Small intestine (tissue), 16 donors: ENCODE results near the gene PCGF1. TPM values are rescaled to one million over a fixed set of nuclear protein-coding genes. Genes with fewer than 3 reads are reported as not detected.

ENCODE experiments used
- DNase-seq, 2 donors: peaks; one replicate each; pipeline versions ENCODE4 v3.0.0 to v3.0.0-alpha.2; 2013
- FAIRE-seq: peaks from 2 replicates; lab custom pipeline; 2012; peaks lifted over from hg19 to GRCh38; lab: Jason Lieb, UNC
- H3K27ac ChIP-seq, 3 donors: one replicate each; pipeline ENCODE4 v1.5.1; 2013; ENCODE audit warnings: low read length in 2 of 3, mild to moderate bottlenecking in 2 of 3, control low read depth in 1 of 3, inconsistent platforms in 1 of 3, low read depth in 1 of 3, moderate library complexity in 1 of 3
- H3K27me3 ChIP-seq, 3 donors: one replicate each; pipeline ENCODE4 v1.6.1; 2013; ENCODE audit warnings: low read length in 3 of 3, inconsistent platforms in 1 of 3; ENCODE audit not compliant: control insufficient read depth in 3 of 3, insufficient read depth in 3 of 3
- H3K36me3 ChIP-seq, 3 donors: one replicate each; pipeline ENCODE4 v1.6.1; 2013; ENCODE audit warnings: low read length in 3 of 3, inconsistent platforms in 1 of 3, low read depth in 1 of 3, mild to moderate bottlenecking in 1 of 3, moderate library complexity in 1 of 3; ENCODE audit not compliant: control insufficient read depth in 3 of 3, insufficient read depth in 2 of 3
- H3K4me1 ChIP-seq, 3 donors: one replicate each; pipeline ENCODE4 v1.6.1; 2013; ENCODE audit warnings: low read length in 2 of 3, inconsistent platforms in 1 of 3, low read depth in 1 of 3, mild to moderate bottlenecking in 1 of 3, moderate library complexity in 1 of 3; ENCODE audit not compliant: control insufficient read depth in 3 of 3, insufficient read depth in 2 of 3
- H3K4me3 ChIP-seq, 3 donors: one replicate each; pipeline ENCODE4 v1.5.1; 2013; ENCODE audit warnings: low read length in 3 of 3, control low read depth in 1 of 3, inconsistent platforms in 1 of 3, low read depth in 1 of 3, mild to moderate bottlenecking in 1 of 3, moderate library complexity in 1 of 3
- H3K9me3 ChIP-seq, 2 donors: one replicate each; pipeline ENCODE4 v1.6.1; 2013; ENCODE audit warnings: low read depth in 1 of 2, low read length in 1 of 2; ENCODE audit not compliant: control insufficient read depth in 2 of 2, insufficient read depth in 1 of 2
- WGBS, 3 donors: extraction: QIAGEN DNeasy Blood & Tissue Kit; methylation state at CpG; one replicate each; pipeline ENCODE4 v1.1.7; 2013; 5-methylcytosine and 5-hydroxymethylcytosine counted together
- long read RNA-seq, 10 donors: transcript quantifications; one replicate each; lab custom pipeline, GENCODE V29; 2026
- polyA plus RNA-seq, 4 donors: library from polyadenylated mRNA; stranded (reverse) in 3 of 4; unstranded in 1 of 4; fragments of 200-250 nt in 3 of 4; fragments of 120-200 nt in 1 of 4; gene quantifications; one replicate each; pipeline versions ENCODE4 v1.2.1 to v1.2.3, GENCODE V29; 2013
- donor health status: healthy with polysubstance abuse.
- donor health status: control.
- donor health status: control.
- donor health status: Bipolar disorder and iron deficiency.
- donor health status: healthy.

Gene PCGF1
- 10 to 100 TPM; 13.2 to 23.5 (median 18.8) TPM for polyA plus RNA-seq
- long read RNA-seq, donor 1 = 0 reads
- long read RNA-seq, donor 2, partial matches to known transcripts = 0 of 1 reads
- long read RNA-seq, donor 2, other reads (novel, unspliced or antisense) = 0 of 1 reads
- long read RNA-seq, donor 3, partial matches to known transcripts = 5 of 6 reads
- long read RNA-seq, donor 3, other reads (novel, unspliced or antisense) = 0 of 6 reads
- long read RNA-seq, donor 4 = 0 reads
- long read RNA-seq, donor 5, partial matches to known transcripts = 0 of 1 reads
- long read RNA-seq, donor 5, other reads (novel, unspliced or antisense) = 0 of 1 reads
- long read RNA-seq, donor 6, partial matches to known transcripts = 0 of 7 reads
- long read RNA-seq, donor 6, other reads (novel, unspliced or antisense) = 0 of 7 reads
- long read RNA-seq, donor 7 = 0 reads
- long read RNA-seq, donor 8 = 0 reads
- long read RNA-seq, donor 9, partial matches to known transcripts = 0 of 3 reads
- long read RNA-seq, donor 9, other reads (novel, unspliced or antisense) = 0 of 3 reads
- long read RNA-seq, donor 10, transcript PCGF1-201 (9 exons, 1,792 nt) = major isoform, 6 of 8 reads
- long read RNA-seq, donor 10, partial matches to known transcripts = 0 of 8 reads
- long read RNA-seq, donor 10, other reads (novel, unspliced or antisense) = 0 of 8 reads

DNA sequence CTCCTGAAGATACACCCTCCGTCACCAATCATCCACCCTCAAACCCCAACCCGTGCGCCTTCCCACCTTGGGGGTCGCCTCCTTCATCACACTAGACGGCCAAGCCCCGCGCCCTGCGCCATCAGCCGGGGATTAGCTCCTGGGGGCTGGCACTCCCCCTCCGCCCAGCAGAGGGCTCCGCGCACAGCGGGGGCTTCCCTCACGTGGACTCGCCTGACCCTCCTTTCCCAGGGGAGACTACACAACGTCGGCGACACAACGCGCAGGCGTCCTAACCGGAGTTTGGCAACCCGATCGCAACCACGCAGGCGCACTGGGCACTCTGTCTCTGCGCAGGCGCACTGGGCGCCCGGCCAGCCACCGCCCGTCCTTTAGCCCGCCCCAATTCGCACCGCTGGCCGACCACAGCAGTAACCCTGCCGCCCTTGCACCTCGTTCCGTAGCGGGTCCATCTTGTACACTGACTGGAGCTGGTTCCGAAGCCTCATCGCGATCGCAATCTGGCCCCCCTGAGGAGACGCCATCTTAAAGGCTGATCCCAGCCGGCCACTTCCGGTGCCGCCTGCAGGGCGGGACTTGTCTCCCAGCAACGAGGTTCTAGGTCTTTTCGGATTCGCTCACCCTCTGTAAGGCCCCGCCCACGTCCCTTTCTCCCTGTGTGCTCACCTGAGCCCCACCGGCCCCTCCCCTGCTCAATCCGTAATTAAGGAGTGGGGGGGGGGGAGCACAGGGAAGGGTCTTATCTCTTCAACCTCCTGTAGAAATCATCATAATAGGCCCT is at the start of gene PCGF1:
TSS of gene PCGF1 (minus strand) at position 551 of the 781 bp plus-strand sequence. CDS start at position 524, 27 bp downstream.
- no peak for FAIRE-seq
- peak within 1 kb of the TSS; percentile 91 to 100 (median 97) for H3K27ac ChIP-seq
- peaks cover 3 to 35% (median 9%) of the 10 kb centered on the region in 3 donors for H3K4me1 ChIP-seq

DNA sequence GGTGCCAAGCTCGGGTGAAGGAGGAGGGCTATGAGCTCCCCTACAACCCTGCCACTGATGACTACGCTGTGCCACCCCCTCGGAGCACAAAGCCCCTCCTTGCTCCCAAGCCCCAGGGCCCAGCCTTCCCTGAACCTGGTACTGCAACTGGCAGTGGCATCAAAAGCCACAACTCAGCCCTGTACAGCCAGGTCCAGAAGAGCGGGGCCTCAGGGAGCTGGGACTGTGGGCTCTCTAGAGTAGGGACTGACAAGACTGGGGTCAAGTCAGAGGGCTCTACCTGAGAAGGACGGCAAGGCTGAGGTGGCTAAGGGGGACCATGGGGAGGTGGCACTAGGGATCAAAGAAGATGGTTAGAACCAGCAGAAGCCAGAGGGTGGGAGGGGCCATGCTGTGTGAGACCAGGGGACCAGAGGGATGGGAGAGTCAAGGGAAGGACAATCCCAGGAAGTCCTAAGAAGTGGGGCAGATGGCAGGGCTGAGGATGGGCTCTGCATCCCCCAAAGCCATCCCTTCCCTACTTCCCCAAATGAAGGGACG is 49.4 kb upstream of the PCGF1 start:
- Histone ChIP-seq H3K36me3 (peaks cover 0 to 13% (median 0%) of the 10 kb centered on the region in 3 donors), H3K4me3 (no peak overlapping the region), H3K4me1 (peaks cover 0 to 15% (median 0%) of the 10 kb centered on the region in 3 donors), H3K9me3 (no peaks in the 10 kb centered on the region), H3K27me3 (peaks cover 0 to 81% (median 0%) of the 10 kb centered on the region in 3 donors), H3K27ac (no peak overlapping the region)
- no peak for FAIRE-seq
- no peak for DNase-seq
- 91 to 97% (median 96%) methylated on average over 6 of the region's 6 CpGs for WGBS, 3 donors

More for the DNA sequence above, at the start of gene PCGF1:
- Histone ChIP-seq H3K27me3 (peaks cover 0 to 49% (median 8%) of the 10 kb centered on the region in 3 donors), H3K36me3 (peaks cover 0 to 21% (median 0%) of the 10 kb centered on the region in 3 donors), H3K9me3 (no peaks in the 10 kb centered on the region), H3K4me3 (peak within 1 kb of the TSS; percentile 70 to 87 (median 75))
- DNase-seq = peak; percentile 99
- 0 to 1% (median 0%) methylated on average over 51 to 56 of the region's 56 CpGs for WGBS, 3 donors

DNA sequence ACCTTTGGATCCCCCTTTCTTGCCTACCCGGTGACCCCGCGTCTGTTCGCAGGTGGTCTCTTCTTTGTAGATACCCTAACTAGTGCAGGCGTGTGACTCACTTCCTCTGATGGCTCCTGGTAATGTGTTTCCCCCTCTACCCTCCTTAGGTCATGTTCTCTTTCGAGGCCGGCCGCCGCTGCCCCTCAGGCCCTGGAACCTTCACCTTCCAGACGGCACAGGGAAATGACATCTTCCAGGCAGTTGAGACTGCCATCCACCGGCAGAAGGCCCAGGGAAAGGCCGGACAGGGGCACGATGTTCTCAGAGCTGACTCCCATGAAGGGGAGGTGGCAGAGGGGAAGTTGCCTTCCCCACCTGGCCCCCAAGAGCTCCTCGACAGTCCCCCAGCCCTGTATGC is 48.7 kb upstream of the PCGF1 start:
- Histone ChIP-seq H3K4me3 (no peak overlapping the region), H3K9me3 (no peaks in the 10 kb centered on the region), H3K27ac (no peak overlapping the region), H3K27me3 (peaks cover 0 to 81% (median 0%) of the 10 kb centered on the region in 3 donors), H3K4me1 (peaks cover 0 to 15% (median 0%) of the 10 kb centered on the region in 3 donors), H3K36me3 (peaks cover 0 to 13% (median 0%) of the 10 kb centered on the region in 3 donors)
- no peak for DNase-seq
- 85 to 91% (median 89%) methylated on average over 14 of the region's 14 CpGs for WGBS, 3 donors
- FAIRE-seq = no peak

DNA sequence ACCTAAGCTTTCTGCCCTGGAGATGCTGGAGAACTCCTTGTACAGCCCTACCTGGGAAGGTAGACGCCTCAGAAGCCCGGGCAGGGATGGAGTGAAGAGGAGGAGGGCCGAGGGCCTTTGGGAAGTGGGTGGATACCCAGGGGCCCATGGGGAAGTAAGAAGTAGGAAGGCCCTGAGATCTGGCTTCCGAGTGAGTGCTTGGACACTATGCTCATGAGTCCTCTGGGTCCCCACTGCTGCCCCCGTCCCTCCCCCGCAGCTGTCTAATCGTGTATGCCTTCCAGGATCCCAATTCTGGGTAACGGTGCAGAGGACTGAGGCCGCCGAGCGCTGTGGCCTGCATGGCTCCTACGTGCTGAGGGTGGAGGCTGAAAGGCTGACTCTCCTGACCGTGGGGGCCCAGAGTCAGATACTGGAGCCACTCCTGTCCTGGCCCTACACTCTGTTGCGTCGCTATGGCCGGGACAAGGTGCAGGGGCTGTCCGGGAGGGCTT is 48.2 kb upstream of the PCGF1 start:
- H3K27me3 ChIP-seq = peaks cover 0 to 82% (median 0%) of the 10 kb centered on the region in 3 donors
- FAIRE-seq (no peak), DNase-seq (no peak)
- H3K36me3 ChIP-seq = peaks cover 0 to 13% (median 0%) of the 10 kb centered on the region in 3 donors
- H3K4me1 ChIP-seq = peaks cover 0 to 15% (median 0%) of the 10 kb centered on the region in 3 donors
- H3K27ac ChIP-seq = peak overlapping the region in 1 of 3 donors; percentile 72
- 69 to 78% (median 69%) methylated on average over 17 of the region's 17 CpGs for WGBS, 3 donors
- H3K4me3 ChIP-seq = peak overlapping the region; percentile 53 to 71 (median 70)
- H3K9me3 ChIP-seq = no peaks in the 10 kb centered on the region

DNA sequence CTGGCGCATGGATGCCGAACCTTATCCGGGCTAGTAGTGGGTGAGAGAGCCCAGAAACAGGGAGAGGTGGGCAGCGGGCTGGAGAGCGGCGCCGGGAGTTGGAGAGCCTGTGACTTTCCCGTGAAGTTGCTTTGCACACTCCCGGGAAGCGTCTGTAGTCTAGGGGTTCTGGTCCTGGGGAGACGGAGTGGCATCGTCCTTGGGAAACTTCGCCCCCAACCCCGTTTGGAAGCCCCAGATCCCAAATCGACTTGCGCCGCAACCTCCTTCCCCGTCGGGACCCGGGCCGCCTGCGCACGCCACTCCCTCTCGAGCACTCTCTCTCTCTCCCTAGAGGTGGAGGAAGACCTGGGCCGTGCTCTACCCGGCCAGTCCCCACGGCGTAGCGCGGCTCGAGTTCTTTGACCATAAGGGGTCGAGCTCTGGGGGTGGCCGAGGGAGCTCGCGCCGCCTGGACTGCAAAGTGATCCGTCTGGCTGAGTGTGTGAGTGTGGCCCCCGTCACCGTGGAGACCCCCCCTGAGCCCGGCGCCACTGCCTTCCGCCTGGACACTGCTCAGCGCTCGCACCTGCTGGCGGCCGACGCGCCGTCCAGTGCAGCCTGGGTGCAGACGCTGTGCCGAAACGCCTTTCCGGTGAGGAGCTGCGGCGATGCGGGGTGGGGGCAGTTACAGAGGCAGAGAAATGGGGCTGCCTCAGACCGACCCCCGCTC is 47.5 kb upstream of the PCGF1 start:
- FAIRE-seq (no peak), DNase-seq (peak; percentile 59 to 74)
- Histone ChIP-seq H3K36me3 (peaks cover 0 to 13% (median 0%) of the 10 kb centered on the region in 3 donors), H3K27ac (peak overlapping the region in 2 of 3 donors; percentile 27 to 72), H3K9me3 (no peaks in the 10 kb centered on the region), H3K4me1 (peaks cover 0 to 15% (median under 1%) of the 10 kb centered on the region in 3 donors), H3K4me3 (peak overlapping the region; percentile 53 to 71 (median 70)), H3K27me3 (peaks cover 0 to 82% (median 3%) of the 10 kb centered on the region in 3 donors)
- WGBS, 3 donors = 2 to 3% (median 2%) methylated on average over 56 to 58 of the region's 58 CpGs

DNA sequence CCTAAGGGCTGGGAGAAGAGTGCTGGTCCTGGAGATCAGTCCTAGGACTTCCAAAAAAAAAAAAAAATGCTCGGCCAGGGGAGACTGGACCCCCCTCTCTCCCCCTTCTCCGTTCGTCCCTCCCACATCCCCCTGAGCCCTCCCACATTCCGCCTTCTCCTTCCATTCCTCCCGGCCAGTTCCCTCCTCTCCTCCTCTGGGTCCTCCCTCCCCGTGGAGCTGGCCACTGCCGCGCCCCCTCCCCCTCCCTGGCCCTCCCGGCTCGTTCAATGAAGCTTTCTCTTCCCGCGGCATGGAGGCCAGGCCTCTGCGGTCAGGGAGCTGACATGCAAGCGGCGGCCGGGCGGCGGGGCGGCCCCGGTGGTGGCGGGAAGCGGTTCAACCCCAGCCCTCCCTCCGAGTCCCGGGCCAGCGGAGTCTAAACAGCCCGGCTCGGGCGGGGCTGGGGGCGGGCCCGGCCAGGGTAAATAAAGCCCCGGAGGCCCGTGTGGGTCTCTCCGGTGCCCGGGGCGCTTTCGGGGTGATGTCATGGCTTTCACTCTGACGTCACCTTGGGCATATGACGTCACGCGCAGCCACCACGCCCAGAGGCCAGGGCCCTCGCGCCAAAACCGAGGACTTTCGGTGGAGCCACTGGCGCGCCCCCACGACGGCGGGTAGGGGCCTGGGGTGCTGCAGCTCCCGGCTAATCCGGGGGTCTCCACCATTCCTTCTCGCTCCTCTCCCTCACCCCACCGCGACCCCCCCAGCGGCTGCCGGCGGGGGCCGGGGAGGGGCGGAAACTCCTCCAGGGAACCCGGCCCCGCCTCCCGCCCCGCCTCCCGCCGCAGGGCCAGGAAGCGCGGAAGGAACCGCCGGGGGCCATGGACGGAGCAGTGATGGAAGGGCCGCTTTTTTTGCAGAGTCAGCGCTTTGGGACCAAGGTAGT is 46.7 kb upstream of the PCGF1 start, which contains the start of the genes DOK1 and LOXL3:
TSS of gene DOK1 (plus strand) at position 829 of the 928 bp plus-strand sequence. CDS start at position 864, 35 bp downstream.
TSS of gene LOXL3 (minus strand) at position 51 of the 928 bp plus-strand sequence. CDS start 1,308 bp downstream, outside the sequence.
- Histone ChIP-seq H3K4me1 (peaks cover 0 to 20% (median 3%) of the 10 kb centered on the region in 3 donors), H3K9me3 (no peaks in the 10 kb centered on the region), H3K36me3 (peaks cover 0 to 13% (median 0%) of the 10 kb centered on the region in 3 donors), H3K27me3 (peaks cover 0 to 85% (median 3%) of the 10 kb centered on the region in 3 donors), H3K4me3 (peak within 1 kb of the TSS; percentile 53 to 71 (median 70)), H3K27ac (peak within 1 kb of the TSS; percentile 27 to 79 (median 56))
- FAIRE-seq (no peak), DNase-seq (peak; percentile 79 to 86)
- WGBS, 3 donors = 1% methylated on average over 50 to 73 of the region's 73 CpGs
